ENCODE data around the gene GTF2A2. TPM values are rescaled to one million over a fixed set of nuclear protein-coding genes. Genes with fewer than 3 reads are reported as not detected.

Gene GTF2A2, protein sequence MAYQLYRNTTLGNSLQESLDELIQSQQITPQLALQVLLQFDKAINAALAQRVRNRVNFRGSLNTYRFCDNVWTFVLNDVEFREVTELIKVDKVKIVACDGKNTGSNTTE
- 66.9 and 78.8 TPM in 2 replicates for total RNA-seq

DNA sequence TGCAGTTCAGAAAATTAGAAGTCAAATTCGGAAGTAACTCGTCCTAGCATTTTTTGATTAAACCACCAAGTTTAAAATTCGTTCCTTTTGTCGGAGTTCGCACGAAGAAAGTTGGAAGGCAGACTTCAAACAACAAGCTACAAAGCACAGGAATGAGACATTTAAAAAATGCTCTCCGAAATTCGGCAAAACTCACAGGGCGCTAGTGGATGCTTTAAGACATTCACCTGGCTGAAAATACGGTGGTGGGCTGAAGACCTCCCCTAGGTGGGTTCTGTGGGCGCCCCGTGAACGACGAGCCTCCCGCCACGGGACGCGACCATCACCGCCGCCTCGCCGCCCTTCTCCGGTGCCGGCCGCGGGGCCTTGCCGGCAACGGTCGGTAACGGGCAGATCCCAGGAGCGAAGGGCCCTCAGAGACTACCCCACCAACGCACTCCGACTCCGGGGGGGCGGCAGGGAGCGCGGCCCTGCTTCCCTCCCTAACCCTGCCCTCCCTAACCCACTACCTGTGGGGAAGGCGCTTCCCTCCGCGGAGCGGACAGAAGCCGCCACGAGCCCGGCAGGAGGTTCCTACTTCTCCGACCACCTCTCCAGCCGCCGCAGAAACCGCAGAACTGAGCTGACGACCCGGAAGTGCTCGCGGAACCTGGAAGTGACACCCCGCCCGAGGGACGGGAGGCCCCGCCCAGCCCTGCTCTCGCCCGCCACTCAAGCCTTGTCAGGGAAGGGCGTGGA, at the start of gene GTF2A2:
Gene GTF2A2 (minus strand): TSS at position 619 of the 738 bp plus-strand sequence. CDS start 5,238 bp downstream, outside the sequence.

DNA sequence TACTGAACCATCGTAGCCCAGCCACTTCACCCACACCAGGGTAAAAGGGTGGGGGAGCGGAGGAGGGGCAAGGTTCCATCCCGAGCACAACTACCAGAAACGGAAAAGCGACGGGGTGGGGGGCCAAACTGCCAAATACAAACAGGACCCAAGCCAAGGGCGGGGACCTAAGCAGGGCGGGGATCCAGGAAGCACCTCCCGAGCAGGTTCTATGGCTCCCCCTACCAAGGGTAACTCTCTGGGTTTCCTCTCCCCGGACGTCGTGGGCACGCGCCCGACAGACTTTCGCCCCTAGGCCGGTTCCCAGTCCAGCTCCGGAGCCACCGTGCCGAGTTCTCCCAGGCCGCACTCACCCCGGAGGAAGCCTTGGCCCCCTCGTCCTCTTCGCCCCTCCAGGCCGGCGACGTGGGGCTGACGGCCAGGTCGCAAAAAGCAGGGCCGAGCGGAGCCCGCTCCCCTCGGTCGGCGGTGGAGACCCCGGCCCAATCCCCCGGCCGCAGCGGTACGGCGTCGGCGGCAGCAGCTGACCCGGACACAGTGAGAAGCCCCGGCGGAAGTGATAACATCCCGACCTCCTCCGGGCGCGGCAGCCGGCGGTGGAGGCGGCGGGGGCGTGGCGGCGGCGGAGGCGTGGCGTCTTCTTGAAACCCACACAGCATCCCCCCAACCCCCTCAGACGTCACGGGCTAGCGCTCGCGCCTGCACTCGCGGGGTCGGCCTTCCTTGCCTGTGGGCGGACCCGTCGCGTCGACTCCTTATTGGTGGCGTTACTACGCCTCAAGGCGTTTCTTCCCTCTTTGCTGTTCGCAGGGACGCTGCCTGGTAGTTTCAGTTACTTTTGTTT, 31.7 kb upstream of the GTF2A2 start, which contains the start of gene BNIP2:
Gene BNIP2 (minus strand): TSS at position 539 of the 844 bp plus-strand sequence. CDS start 6,863 bp downstream, outside the sequence.

DNA sequence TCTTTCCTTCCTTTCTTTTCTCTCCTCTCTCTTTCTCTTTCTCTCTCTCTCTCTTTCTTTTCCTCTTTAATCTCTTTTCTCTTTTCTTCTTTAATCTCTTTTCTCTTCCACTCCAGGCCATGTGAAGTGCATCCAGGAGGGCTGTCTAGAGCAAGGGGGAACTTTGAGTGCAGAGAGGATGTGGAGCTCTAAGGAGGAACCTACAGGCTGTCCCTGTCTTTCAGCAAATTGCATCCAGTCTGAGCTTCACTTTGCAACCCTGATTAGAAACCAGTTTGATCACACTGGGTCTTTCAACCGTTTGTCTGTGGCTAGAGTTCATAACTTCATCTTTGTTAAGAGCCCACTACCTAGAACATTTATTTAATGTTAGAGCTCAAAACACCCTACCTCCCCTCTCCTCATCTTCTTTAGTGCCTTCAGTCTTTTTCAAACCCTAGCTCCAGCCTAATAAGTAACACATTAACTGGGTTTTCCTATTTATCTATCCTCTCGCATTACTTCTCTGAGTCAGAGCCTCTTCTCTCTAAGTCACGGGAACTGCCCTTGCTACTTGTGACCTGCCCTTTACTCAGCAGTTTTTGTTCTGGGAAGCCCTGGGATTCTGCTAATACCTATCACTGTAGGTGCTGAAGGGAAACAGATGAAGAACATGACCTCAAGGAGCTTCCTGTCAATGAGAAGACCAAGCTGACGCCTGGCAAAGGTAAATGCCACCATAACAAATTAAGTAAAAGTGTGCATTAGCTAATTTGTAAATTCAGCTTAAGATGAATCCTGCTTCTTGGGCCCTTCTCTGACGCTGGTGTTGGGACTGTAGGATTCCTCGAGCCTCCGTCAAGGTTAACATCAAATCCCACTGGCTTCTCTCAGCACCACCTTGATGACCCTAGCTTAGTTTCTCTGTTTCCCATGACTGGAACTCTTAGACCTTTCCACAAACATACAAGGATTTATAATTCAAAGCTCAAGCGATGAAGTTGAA, 45.7 kb downstream of the GTF2A2 start, which contains the start of gene GCNT3:
Gene GCNT3 (plus strand): TSS at position 508 of the 985 bp plus-strand sequence. CDS start 6,456 bp downstream, outside the sequence.

Other genes starting within 250 kb of the GTF2A2 start
- gene FAM81A, start 219.3 kb downstream of the GTF2A2 start, total RNA-seq: 0.20 and 0.44 TPM in 2 replicates
- not detected in 2 replicates for gene GCNT3, start 45.7 kb downstream of the GTF2A2 start, total RNA-seq
- 148 and 157 TPM in 2 replicates for gene BNIP2, start 31.8 kb upstream of the GTF2A2 start, total RNA-seq